ENCODE data around the gene LRRFIP1. TPM values are rescaled to one million over a fixed set of nuclear protein-coding genes. Genes with fewer than 3 reads are reported as not detected.

LRRFIP1 gene
- total and polyA plus RNA-seq, 2 of the 13 experiments (the other 11 are each of a cell fraction or from before 2014, with no cell fraction given), result 15.9 to 40.5 TPM

DNA sequence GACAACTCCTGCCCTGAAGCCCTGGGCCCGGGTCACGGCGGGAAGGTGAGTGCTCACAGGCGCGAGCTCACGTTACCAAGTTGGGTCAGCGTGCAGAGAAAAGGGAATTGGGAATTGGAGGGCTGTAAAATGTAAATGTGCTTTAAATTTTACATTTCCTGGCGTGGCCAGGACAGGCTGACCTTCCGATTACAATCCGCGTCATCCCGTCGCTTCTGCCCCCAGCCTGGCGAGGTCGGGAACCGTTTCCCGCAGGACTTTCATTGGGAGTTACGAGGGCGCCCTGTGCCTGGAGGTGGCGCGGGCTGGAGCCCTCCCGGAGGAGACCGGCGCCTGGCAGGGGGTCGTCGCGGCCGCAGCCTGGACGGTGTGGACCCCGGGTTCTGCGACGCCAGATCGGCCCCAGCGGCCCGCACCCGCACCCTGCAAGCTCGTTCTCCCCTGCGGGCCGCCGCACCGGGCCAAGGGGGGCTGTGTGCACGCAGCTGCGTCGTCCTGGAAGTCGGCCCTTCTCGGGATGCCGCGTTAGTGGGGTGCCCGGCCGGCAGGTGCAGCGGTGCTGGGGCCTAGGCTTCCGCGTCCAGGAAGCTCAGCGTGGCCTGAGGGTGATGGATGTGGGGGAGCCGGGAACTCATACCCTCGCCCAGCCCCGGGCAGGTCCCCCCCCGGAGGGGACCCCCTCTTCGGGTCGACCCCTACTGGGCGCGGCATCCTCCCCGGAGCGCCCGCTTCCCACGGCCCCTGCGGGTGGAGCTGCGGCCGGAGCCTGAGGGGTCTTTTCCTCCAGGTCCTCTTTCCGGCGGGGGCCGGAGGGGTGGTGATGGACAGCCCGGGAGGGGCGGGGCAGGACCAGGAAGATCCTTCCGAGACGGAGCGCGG is 63.9 kb downstream of the LRRFIP1 start:
- 77% methylated on average over 59 of the region's 78 CpGs for WGBS (ENCODE audit: low lambda C conversion rate)
- ATAC-seq (peak; percentile 24), DNase-seq (ENCODE audit: low spot score) (no peak), FAIRE-seq (no peak)
- H2AFZ ChIP-seq (ENCODE audit: low read length), result no peak overlapping the region
- in situ Hi-C loops (cut with HindIII; ENCODE audit: extremely low pct_ligation_motif_present, low pct_unique_long_range_greater_than_20kb) (no loop called here), intact Hi-C loops (cut with micrococcal nuclease; ENCODE audit: unreplicated experiment) (no loop called here)
- H3K4me1 ChIP-seq (ENCODE audit: insufficient read depth, low read length), result peaks cover 72% of the 10 kb centered on the region
- no peaks in the 10 kb centered on the region for H3K9me3 ChIP-seq (ENCODE audit: low read length)
- POLR2A ChIA-PET, result no interaction called here
- H3K79me2 ChIP-seq (ENCODE audit: insufficient read depth, low read length), result peaks cover 36% of the 10 kb centered on the region
- BruUV-seq (replicated peaks), result no TSS peak
- peak overlapping the region; percentile 42; the same call in 1 of the 2 replicates for H3K4me2 ChIP-seq (ENCODE audit: low read depth, low read length)
- no peaks in the 10 kb centered on the region for H3K36me3 ChIP-seq (replicated peaks in 1 of 2; ENCODE audit: control insufficient read depth in 1 of 2, insufficient read depth in 2 of 2, low read length in 2 of 2)
- no peaks in the 10 kb centered on the region; a peak in 1 of 5 replicates for H3K27me3 ChIP-seq (ENCODE audit: control insufficient read depth in 1 of 2, insufficient read depth in 2 of 2, low read length in 2 of 2)
- no peak overlapping the region for H3K27ac ChIP-seq (ENCODE audit: extremely low read length, insufficient read depth, low read length)
- no peak overlapping the region for H3K9ac ChIP-seq (ENCODE audit: insufficient read depth, low read depth, low read length)
- CTCF ChIA-PET (ENCODE audit: low intra/inter-chr PET ratio, low total read pairs), result no interaction called here
- H3K4me3 ChIP-seq (replicated peaks in 1 of 3; ENCODE audit: insufficient read depth in 1 of 3, low read depth in 2 of 3, low read length in 3 of 3), result peak overlapping the region in 2 of 3 experiments; percentile 22 to 43; a peak in 3 of 6 replicates
- H4K20me1 ChIP-seq (ENCODE audit: insufficient read depth, low read length), result peaks cover 26% of the 10 kb centered on the region; the same call in 1 of the 2 replicates
- TF ChIP-seq DNMT1 (CRISPR knock-in tag; IDR thresholded peaks at IDR 0.05) (peak; percentile 85), ZBTB7B (CRISPR knock-in tag; IDR thresholded peaks at IDR 0.05) (0 out of 2 replicates have a peak, but pooled peaks have one; percentile 34), HES4 (CRISPR knock-in tag; IDR thresholded peaks at IDR 0.05; ENCODE audit: borderline replicate concordance) (peak; percentile 17; the same call in 1 of the 2 replicates), TBX2 (CRISPR knock-in tag; IDR thresholded peaks at IDR 0.05; ENCODE audit: borderline replicate concordance) (0 out of 2 replicates have a peak, but pooled peaks have one; percentile 28), HNRNPL (IDR thresholded peaks at IDR 0.05; ENCODE audit: low read depth, low read length) (0 out of 2 replicates have a peak, but pooled peaks have one; percentile 26), ZNF768 (CRISPR knock-in tag; IDR thresholded peaks at IDR 0.05) (peak; percentile 41; the same call in 1 of the 2 replicates), HMG20A (CRISPR knock-in tag; IDR thresholded peaks at IDR 0.05; ENCODE audit: borderline replicate concordance) (no peak), TEAD3 (CRISPR knock-in tag; optimal IDR thresholded peaks at IDR 0.05; ENCODE audit: borderline replicate concordance) (peak; percentile 34), KDM5A (IDR thresholded peaks at IDR 0.05; ENCODE audit: borderline replicate concordance, low read length) (no peak), ZHX1 (CRISPR knock-in tag; IDR thresholded peaks at IDR 0.05; ENCODE audit: low read depth) (0 out of 2 replicates have a peak, but pooled peaks have one; percentile 32), CAMTA2 (CRISPR knock-in tag; IDR thresholded peaks at IDR 0.05; ENCODE audit: borderline replicate concordance) (0 out of 2 replicates have a peak, but pooled peaks have one; percentile 60), ZBTB38 (CRISPR knock-in tag; IDR thresholded peaks at IDR 0.05) (peak; percentile 95), MTA1 (CRISPR knock-in tag; IDR thresholded peaks at IDR 0.05; ENCODE audit: borderline replicate concordance) (peak; percentile 23; the same call in 1 of the 2 replicates), PRPF4 (IDR thresholded peaks at IDR 0.05; ENCODE audit: low read depth, low read length, poor library complexity, severe bottlenecking) (peak; percentile 48), LCORL (IDR thresholded peaks at IDR 0.05) (no peak), LCORL (CRISPR knock-in tag; IDR thresholded peaks at IDR 0.05) (no peak), ZNF776 (CRISPR knock-in tag; IDR thresholded peaks at IDR 0.05) (0 out of 2 replicates have a peak, but pooled peaks have one; percentile 24), HOXA9 (CRISPR knock-in tag; IDR thresholded peaks at IDR 0.05; ENCODE audit: borderline replicate concordance) (no peak), NFATC3 (CRISPR knock-in tag; IDR thresholded peaks at IDR 0.05) (no peak)
- TF ChIP-seq, protein P1, sequence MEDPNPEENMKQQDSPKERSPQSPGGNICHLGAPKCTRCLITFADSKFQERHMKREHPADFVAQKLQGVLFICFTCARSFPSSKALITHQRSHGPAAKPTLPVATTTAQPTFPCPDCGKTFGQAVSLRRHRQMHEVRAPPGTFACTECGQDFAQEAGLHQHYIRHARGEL (CRISPR knock-in tag; IDR thresholded peaks at IDR 0.05), result 0 out of 2 replicates have a peak, but pooled peaks have one; percentile 21
- TF ChIP-seq, protein P2, sequence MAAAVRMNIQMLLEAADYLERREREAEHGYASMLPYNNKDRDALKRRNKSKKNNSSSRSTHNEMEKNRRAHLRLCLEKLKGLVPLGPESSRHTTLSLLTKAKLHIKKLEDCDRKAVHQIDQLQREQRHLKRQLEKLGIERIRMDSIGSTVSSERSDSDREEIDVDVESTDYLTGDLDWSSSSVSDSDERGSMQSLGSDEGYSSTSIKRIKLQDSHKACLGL (CRISPR knock-in tag; IDR thresholded peaks at IDR 0.05), result 0 out of 2 replicates have a peak, but pooled peaks have one; percentile 35

All from HepG2 (cell line).